Measurements from ENCODE around the gene ARID1B.

DNA sequence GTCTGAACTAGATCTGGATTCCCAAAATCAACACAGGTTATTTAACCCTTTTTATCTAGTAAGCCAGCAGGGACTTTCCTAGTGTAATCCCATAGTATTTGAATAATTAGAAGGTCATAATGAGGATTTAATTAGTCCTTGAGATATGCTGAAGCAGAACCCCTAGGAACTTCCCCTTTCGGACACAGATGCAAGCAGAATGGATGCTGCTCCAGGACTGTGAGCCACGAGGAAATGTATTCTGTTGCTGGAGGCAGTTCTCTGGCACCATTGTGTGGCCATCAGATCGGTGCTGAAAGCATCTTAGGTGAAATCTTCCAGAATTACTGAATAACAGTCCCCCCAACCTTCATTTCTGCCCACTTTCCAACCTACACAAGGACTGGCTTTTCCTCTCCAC is 339.2 kb downstream of the ARID1B start:
- TF ChIP-seq, protein P1, sequence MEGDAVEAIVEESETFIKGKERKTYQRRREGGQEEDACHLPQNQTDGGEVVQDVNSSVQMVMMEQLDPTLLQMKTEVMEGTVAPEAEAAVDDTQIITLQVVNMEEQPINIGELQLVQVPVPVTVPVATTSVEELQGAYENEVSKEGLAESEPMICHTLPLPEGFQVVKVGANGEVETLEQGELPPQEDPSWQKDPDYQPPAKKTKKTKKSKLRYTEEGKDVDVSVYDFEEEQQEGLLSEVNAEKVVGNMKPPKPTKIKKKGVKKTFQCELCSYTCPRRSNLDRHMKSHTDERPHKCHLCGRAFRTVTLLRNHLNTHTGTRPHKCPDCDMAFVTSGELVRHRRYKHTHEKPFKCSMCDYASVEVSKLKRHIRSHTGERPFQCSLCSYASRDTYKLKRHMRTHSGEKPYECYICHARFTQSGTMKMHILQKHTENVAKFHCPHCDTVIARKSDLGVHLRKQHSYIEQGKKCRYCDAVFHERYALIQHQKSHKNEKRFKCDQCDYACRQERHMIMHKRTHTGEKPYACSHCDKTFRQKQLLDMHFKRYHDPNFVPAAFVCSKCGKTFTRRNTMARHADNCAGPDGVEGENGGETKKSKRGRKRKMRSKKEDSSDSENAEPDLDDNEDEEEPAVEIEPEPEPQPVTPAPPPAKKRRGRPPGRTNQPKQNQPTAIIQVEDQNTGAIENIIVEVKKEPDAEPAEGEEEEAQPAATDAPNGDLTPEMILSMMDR (IDR thresholded peaks at IDR 0.05) = no peak
- TF ChIP-seq POLR2AphosphoS5 (IDR thresholded peaks at IDR 0.05; ENCODE audit: low read depth, low read length) (no peak), SIN3A (IDR thresholded peaks at IDR 0.05; ENCODE audit: borderline replicate concordance, insufficient read depth, low read depth, low read length) (no peak)
